GM12878 (cell line): Measurements from ENCODE around the gene GALNT16. TPM values are rescaled to one million over a fixed set of nuclear protein-coding genes. Genes with fewer than 3 reads are reported as not detected.

ENCODE experiments used
- ATAC-seq: fragments of 200-7000 bp; cut with Tn5 transposase; 3 replicates; pipeline ENCODE4 v1.9.1; 2020; ENCODE audit warnings: mild to moderate bottlenecking, moderate library complexity
- BruUV-seq: library from RNA; stranded (reverse); fragments of 400-500 nt; replicated peaks from 2 replicates; lab custom pipeline; 2021; lab: Mats Ljungman, UMichigan
- CTCF ChIA-PET: fragments of 300-600 bp; sonication (Branson Sonifier 250); formaldehyde crosslinking; extraction: SDS; loops from one replicate; lab custom pipeline; 2021; ENCODE audit warnings: inconsistent platforms; lab: Yijun Ruan, JAX
- POLR2A ChIA-PET: fragments of 350-600 bp; formaldehyde crosslinking; extraction: SDS; loops from one replicate; lab custom pipeline; 2021; ENCODE audit warnings: inconsistent platforms; lab: Charles Lee
- RAD21 ChIA-PET: fragments of 300-600 bp; sonication (Branson Sonifier 250); formaldehyde crosslinking; loops from one replicate; lab custom pipeline; 2023; ENCODE audit warnings: antibody characterized with exemption; ENCODE audit not compliant: unreplicated experiment; lab: Charles Lee
- SMC1A ChIA-PET: fragments of 300-600 bp; sonication (Branson Sonifier 250); formaldehyde crosslinking; loops from one replicate; lab custom pipeline; 2023; ENCODE audit not compliant: unreplicated experiment, uncharacterized antibody; lab: Charles Lee
- DNase-seq: peaks from one replicate; pipeline ENCODE4 v3.0.0-alpha.2; 2011; ENCODE audit warnings: low read depth, low spot score
- FAIRE-seq: peaks from 3 replicates; lab custom pipeline; 2011; peaks lifted over from hg19 to GRCh38; lab: Jason Lieb, UNC
- H2AFZ ChIP-seq: 2 replicates; pipeline ENCODE4 v1.6.0; 2011; ENCODE audit warnings: low read depth, low read length, control low read depth; ENCODE audit not compliant: control insufficient read depth
- H3K27ac ChIP-seq: 2 replicates; pipeline ENCODE4 v1.5.1; 2011; ENCODE audit warnings: control low read depth; ENCODE audit not compliant: control insufficient read depth, insufficient read depth
- H3K27me3 ChIP-seq, 2 experiments: replicated peaks in 1 of 2; 2 replicates each; pipeline versions ENCODE4 v1.6.0 to v1.6.1; 2011; ENCODE audit warnings: low read length in 1 of 2; ENCODE audit not compliant: control insufficient read depth in 2 of 2, insufficient read depth in 2 of 2
- H3K36me3 ChIP-seq, 2 experiments: 2 replicates each; pipeline ENCODE4 v1.5.1; 2011; ENCODE audit warnings: low read length in 1 of 2; ENCODE audit not compliant: control insufficient read depth in 2 of 2, insufficient read depth in 2 of 2
- H3K4me1 ChIP-seq: 2 replicates; pipeline ENCODE4 v1.6.1; 2011; ENCODE audit warnings: mild to moderate bottlenecking, low read length, moderate library complexity, mixed read lengths; ENCODE audit not compliant: control insufficient read depth, insufficient read depth
- H3K4me2 ChIP-seq: 2 replicates; pipeline ENCODE4 v1.6.0; 2011; ENCODE audit warnings: control low read depth; ENCODE audit not compliant: control insufficient read depth, insufficient read depth
- H3K4me3 ChIP-seq: fragments of 200-600 bp; sonication (generic); 2 replicates; pipeline ENCODE4 v1.5.1; 2016
- H3K79me2 ChIP-seq: 2 replicates; pipeline ENCODE4 v1.6.0; 2011; ENCODE audit warnings: low read length; ENCODE audit not compliant: control insufficient read depth, insufficient read depth
- H3K9ac ChIP-seq: 2 replicates; pipeline ENCODE4 v1.8.0; 2011; ENCODE audit warnings: low read length, control low read depth, mixed read lengths; ENCODE audit not compliant: control insufficient read depth, insufficient read depth
- H3K9me3 ChIP-seq: replicated peaks from 3 replicates; pipeline ENCODE4 v1.5.1; 2011; ENCODE audit warnings: mild to moderate bottlenecking, low read length; ENCODE audit not compliant: control insufficient read depth, insufficient read depth
- H4K20me1 ChIP-seq: 2 replicates; pipeline ENCODE4 v1.6.0; 2011; ENCODE audit not compliant: control insufficient read depth, insufficient read depth
- ATF7 ChIP-seq: fragments of 450-650 bp; IDR thresholded peaks from 2 replicates; pipeline ENCODE4 v1.6.1; 2016; ENCODE audit warnings: low read depth, mild to moderate bottlenecking
- CHD2 ChIP-seq: IDR thresholded peaks from 2 replicates; pipeline ENCODE4 v1.6.1; 2011; ENCODE audit warnings: low read depth, low read length, improper control_type of control experiment, borderline replicate concordance
- E2F8 ChIP-seq: fragments of 450-650 bp; IDR thresholded peaks from 2 replicates; pipeline ENCODE4 v1.6.1; 2018; ENCODE audit warnings: mild to moderate bottlenecking, low read depth, moderate library complexity; ENCODE audit not compliant: partially characterized antibody
- EGR1 ChIP-seq, 2 experiments: IDR thresholded peaks; 1 replicate in 1 of 2; 2 replicates in 1 of 2; pipeline ENCODE4 v1.6.1; 2011 to 2012; ENCODE audit warnings: low read depth in 2 of 2, low read length in 2 of 2, borderline replicate concordance in 1 of 2, mild to moderate bottlenecking in 1 of 2, moderate library complexity in 1 of 2
- FOXK2 ChIP-seq: fragments of 450-650 bp; IDR thresholded peaks from 2 replicates; pipeline ENCODE4 v1.6.1; 2017; ENCODE audit warnings: mild to moderate bottlenecking, moderate library complexity
- IKZF1 ChIP-seq: fragments of 450-650 bp; conservative IDR thresholded peaks from 2 replicates; pipeline ENCODE4 v1.6.1; 2017; ENCODE audit warnings: antibody characterized with exemption, mild to moderate bottlenecking
- KAT2A ChIP-seq: conservative IDR thresholded peaks from 2 replicates; pipeline ENCODE4 v1.6.1; 2011; ENCODE audit warnings: low read depth, low read length; ENCODE audit not compliant: control insufficient read depth
- RAD21 ChIP-seq: IDR thresholded peaks from 2 replicates; pipeline ENCODE4 v1.6.1; 2011; ENCODE audit warnings: mild to moderate bottlenecking, low read depth, low read length, moderate library complexity; ENCODE audit not compliant: insufficient read depth
- SMAD1 ChIP-seq: fragments of 450-650 bp; IDR thresholded peaks from 2 replicates; pipeline ENCODE4 v1.6.1; 2018; ENCODE audit warnings: mild to moderate bottlenecking, low read depth; ENCODE audit not compliant: partially characterized antibody
- STAT1 ChIP-seq: fragments of 450-650 bp; conservative IDR thresholded peaks from 2 replicates; pipeline ENCODE4 v1.6.1; 2014; ENCODE audit warnings: antibody characterized with exemption, mild to moderate bottlenecking
- STAT3 ChIP-seq: IDR thresholded peaks from 2 replicates; pipeline ENCODE4 v1.6.1; 2011; ENCODE audit warnings: low read depth, low read length, improper control_type of control experiment
- ZNF274 ChIP-seq: IDR thresholded peaks from one replicate; pipeline ENCODE4 v1.8.0; 2011; ENCODE audit not compliant: insufficient read length, insufficient read depth
- WGBS: methylation state at CpG from one replicate; pipeline ENCODE4 v1.1.6; 2016; ENCODE audit warnings: low lambda C conversion rate; ENCODE audit not compliant: insufficient replicate concordance, insufficient coverage; ENCODE audit errors: missing lambda C conversion rate; 5-methylcytosine and 5-hydroxymethylcytosine counted together
- in situ Hi-C: fragments of 300-500 bp; cut with MboI; formaldehyde crosslinking; loops from 9 replicates; pipeline ENCODE4 v1.14.3; 2018; ENCODE audit warnings: mixed read lengths
- intact Hi-C: fragments of 100-400 bp; cut with micrococcal nuclease; formaldehyde crosslinking; loops from one replicate; pipeline ENCODE4 v1.14.2; 2022; ENCODE audit not compliant: unreplicated experiment
- polyA plus RNA-seq, 11 experiments: library from polyadenylated mRNA; depleted of rRNA in 4 of 11; unstranded in 6 of 11; stranded (reverse) in 5 of 11; fragments of >200 nt; fragmentation: Nextera tagmentation in 4 of 11; fragmentation: Illumina TruSeq in 1 of 11; extraction: Ambion mirVana in 4 of 11; extraction: Trizol in 1 of 11; gene quantifications; 1 replicate in 1 of 11; 2 replicates in 10 of 11; pipeline versions ENCODE4 v1.2.1 to v1.2.3, GENCODE V29; 2011 to 2016; ENCODE audit warnings: inconsistent platforms in 2 of 11, missing spikeins in 2 of 11, low read depth in 1 of 11
- total RNA-seq, 4 experiments: library from RNA; depleted of rRNA in 3 of 4; stranded (reverse); fragments of >200 nt in 3 of 4; fragmentation: Illumina TruSeq in 1 of 4; extraction: Trizol in 1 of 4; gene quantifications; 2 replicates each; pipeline versions ENCODE4 v1.2.1 to v1.2.3, GENCODE V29; 2013 to 2021
- TF ChIP-seq, protein P1 (sequence below): fragments of 450-650 bp; IDR thresholded peaks from 2 replicates; pipeline ENCODE4 v1.6.1; 2016; ENCODE audit warnings: mild to moderate bottlenecking
- TF ChIP-seq, protein P2 (sequence below): fragments of 450-650 bp; IDR thresholded peaks from 2 replicates; pipeline ENCODE4 v1.6.1; 2017; ENCODE audit warnings: mild to moderate bottlenecking, moderate library complexity

The GALNT16 gene
- total and polyA plus RNA-seq, 10 of the 15 experiments (the other 5 are each of a cell fraction or from before 2014, with no cell fraction given) = under 0.01 to 0.08 (median 0.03) TPM; not detected in 3

- intact Hi-C loops (loop anchor here (5.0 kb wide), 1 partner anchor 122 kb away; no protein-coding TSS in a partner anchor), in situ Hi-C loops (no loop called here)
- ATAC-seq (no peak), DNase-seq (no peak), FAIRE-seq (no peak)
- BruUV-seq = no TSS peak
- no peaks in the 10 kb centered on the region for H3K79me2 ChIP-seq
- no peak overlapping the region for H3K4me2 ChIP-seq
- no peak overlapping the region for H2AFZ ChIP-seq
- no peaks in the 10 kb centered on the region for H3K9me3 ChIP-seq
- ChIA-PET SMC1A (interaction anchor here (0.7 to 2.7 kb wide), 11 partner anchors 10 to 102 kb away, joined by 3 to 12 read pairs (median 4); no protein-coding TSS in a partner anchor), POLR2A (interaction anchor here (0.5 to 1.7 kb wide), 6 partner anchors 8 to 95 kb away, joined by 3 to 9 read pairs (median 3); no protein-coding TSS in a partner anchor), CTCF (interaction anchor here (0.8 to 4.1 kb wide), 5 partner anchors 21 to 122 kb away, joined by 3 to 23 read pairs (median 3); no protein-coding TSS in a partner anchor), RAD21 (interaction anchor here (0.7 to 3.2 kb wide), 6 partner anchors 9 to 102 kb away, joined by 3 to 10 read pairs (median 4); partner anchors contain the start of genes ERH and SLC39A9)
- no peaks in the 10 kb centered on the region for H4K20me1 ChIP-seq
- no peak overlapping the region for H3K27ac ChIP-seq
- no peaks in the 10 kb centered on the region for H3K27me3 ChIP-seq
- H3K9ac ChIP-seq = no peak overlapping the region
- 48% methylated on average over 2 of the region's 2 CpGs for WGBS
- H3K36me3 ChIP-seq = no peaks in the 10 kb centered on the region
- no peak overlapping the region for H3K4me3 ChIP-seq
- peaks cover 4% of the 10 kb centered on the region for H3K4me1 ChIP-seq
- TF ChIP-seq ZNF274 (no peak), E2F8 (no peak), CHD2 (no peak), KAT2A (no peak), EGR1 (IDR thresholded peaks at IDR 0.05; ENCODE audit: borderline replicate concordance in 1 of 2, low read depth in 2 of 2, low read length in 2 of 2) (no peak), STAT1 (no peak), ATF7 (no peak), IKZF1 (no peak), RAD21 (no peak), FOXK2 (no peak), STAT3 (no peak), SMAD1 (no peak)
- TF ChIP-seq, protein P1, sequence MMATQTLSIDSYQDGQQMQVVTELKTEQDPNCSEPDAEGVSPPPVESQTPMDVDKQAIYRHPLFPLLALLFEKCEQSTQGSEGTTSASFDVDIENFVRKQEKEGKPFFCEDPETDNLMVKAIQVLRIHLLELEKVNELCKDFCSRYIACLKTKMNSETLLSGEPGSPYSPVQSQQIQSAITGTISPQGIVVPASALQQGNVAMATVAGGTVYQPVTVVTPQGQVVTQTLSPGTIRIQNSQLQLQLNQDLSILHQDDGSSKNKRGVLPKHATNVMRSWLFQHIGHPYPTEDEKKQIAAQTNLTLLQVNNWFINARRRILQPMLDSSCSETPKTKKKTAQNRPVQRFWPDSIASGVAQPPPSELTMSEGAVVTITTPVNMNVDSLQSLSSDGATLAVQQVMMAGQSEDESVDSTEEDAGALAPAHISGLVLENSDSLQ = no peak
- TF ChIP-seq, protein P2, sequence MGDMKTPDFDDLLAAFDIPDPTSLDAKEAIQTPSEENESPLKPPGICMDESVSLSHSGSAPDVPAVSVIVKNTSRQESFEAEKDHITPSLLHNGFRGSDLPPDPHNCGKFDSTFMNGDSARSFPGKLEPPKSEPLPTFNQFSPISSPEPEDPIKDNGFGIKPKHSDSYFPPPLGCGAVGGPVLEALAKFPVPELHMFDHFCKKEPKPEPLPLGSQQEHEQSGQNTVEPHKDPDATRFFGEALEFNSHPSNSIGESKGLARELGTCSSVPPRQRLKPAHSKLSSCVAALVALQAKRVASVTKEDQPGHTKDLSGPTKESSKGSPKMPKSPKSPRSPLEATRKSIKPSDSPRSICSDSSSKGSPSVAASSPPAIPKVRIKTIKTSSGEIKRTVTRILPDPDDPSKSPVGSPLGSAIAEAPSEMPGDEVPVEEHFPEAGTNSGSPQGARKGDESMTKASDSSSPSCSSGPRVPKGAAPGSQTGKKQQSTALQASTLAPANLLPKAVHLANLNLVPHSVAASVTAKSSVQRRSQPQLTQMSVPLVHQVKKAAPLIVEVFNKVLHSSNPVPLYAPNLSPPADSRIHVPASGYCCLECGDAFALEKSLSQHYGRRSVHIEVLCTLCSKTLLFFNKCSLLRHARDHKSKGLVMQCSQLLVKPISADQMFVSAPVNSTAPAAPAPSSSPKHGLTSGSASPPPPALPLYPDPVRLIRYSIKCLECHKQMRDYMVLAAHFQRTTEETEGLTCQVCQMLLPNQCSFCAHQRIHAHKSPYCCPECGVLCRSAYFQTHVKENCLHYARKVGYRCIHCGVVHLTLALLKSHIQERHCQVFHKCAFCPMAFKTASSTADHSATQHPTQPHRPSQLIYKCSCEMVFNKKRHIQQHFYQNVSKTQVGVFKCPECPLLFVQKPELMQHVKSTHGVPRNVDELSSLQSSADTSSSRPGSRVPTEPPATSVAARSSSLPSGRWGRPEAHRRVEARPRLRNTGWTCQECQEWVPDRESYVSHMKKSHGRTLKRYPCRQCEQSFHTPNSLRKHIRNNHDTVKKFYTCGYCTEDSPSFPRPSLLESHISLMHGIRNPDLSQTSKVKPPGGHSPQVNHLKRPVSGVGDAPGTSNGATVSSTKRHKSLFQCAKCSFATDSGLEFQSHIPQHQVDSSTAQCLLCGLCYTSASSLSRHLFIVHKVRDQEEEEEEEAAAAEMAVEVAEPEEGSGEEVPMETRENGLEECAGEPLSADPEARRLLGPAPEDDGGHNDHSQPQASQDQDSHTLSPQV = no peak
Observed at GRCh38 chr14:69364378-69364777, 104.4 kb downstream of the GALNT16 start.
